GM18951 (cell line): ENCODE measurements around the gene DST.

Experiments used
- POLR2A ChIP-seq: IDR thresholded peaks from 4 replicates; pipeline ENCODE4 v1.6.1; 2011; ENCODE audit warnings: mild to moderate bottlenecking; ENCODE audit not compliant: insufficient read length, insufficient read depth; ENCODE audit errors: extremely low read depth
- in situ Hi-C: fragments of 300-500 bp; cut with MboI; formaldehyde crosslinking; loops from one replicate; pipeline ENCODE4 v1.12.0; 2022; ENCODE audit warnings: low sequenced_read_pairs, mixed read lengths, inconsistent platforms; ENCODE audit not compliant: unreplicated experiment

DST gene

GRCh38 chr6:56637640-56638039 is 5.0 kb downstream of the DST start:
- TF ChIP-seq POLR2A, result no peak
- in situ Hi-C loops, result loop anchor here (10.0 kb wide), 1 partner anchor 227 kb away; no protein-coding TSS in a partner anchor

- TF ChIP-seq POLR2A, result no peak
Measured at GRCh38 chr6:56628105-56628504, 14.6 kb downstream of the DST start.

GRCh38 chr6:56625356-56625755 is 17.3 kb downstream of the DST start:
- in situ Hi-C loops, result no loop called here
- TF ChIP-seq POLR2A, result no peak

More at GRCh38 chr6:56628105-56628504, 14.6 kb downstream of the DST start:
- in situ Hi-C loops, result no loop called here

- TF ChIP-seq POLR2A, result no peak
- in situ Hi-C loops, result no loop called here
Measured at GRCh38 chr6:56624728-56625069, 18.0 kb downstream of the DST start.

GRCh38 chr6:56624046-56624727 is 18.5 kb downstream of the DST start:
- no peak for TF ChIP-seq POLR2A
- in situ Hi-C loops, result no loop called here

GRCh38 chr6:56620229-56620868 is 22.3 kb downstream of the DST start:
- TF ChIP-seq POLR2A, result no peak

GRCh38 chr6:56618050-56618449 is 24.6 kb downstream of the DST start:
- in situ Hi-C loops, result no loop called here
- TF ChIP-seq POLR2A, result no peak

More at GRCh38 chr6:56620229-56620868, 22.3 kb downstream of the DST start:
- in situ Hi-C loops, result no loop called here

- TF ChIP-seq POLR2A, result no peak
- in situ Hi-C loops, result no loop called here
Measured at GRCh38 chr6:56616967-56617366, 25.7 kb downstream of the DST start.

- no peak for TF ChIP-seq POLR2A
Measured at GRCh38 chr6:56613247-56613851, 29.3 kb downstream of the DST start.

GRCh38 chr6:56608332-56608731 is 34.4 kb downstream of the DST start:
- in situ Hi-C loops, result no loop called here
- TF ChIP-seq POLR2A, result no peak

More at GRCh38 chr6:56613247-56613851, 29.3 kb downstream of the DST start:
- in situ Hi-C loops, result no loop called here

GRCh38 chr6:56607111-56607752 is 35.5 kb downstream of the DST start:
- TF ChIP-seq POLR2A, result no peak
- in situ Hi-C loops, result no loop called here

- in situ Hi-C loops, result no loop called here
- no peak for TF ChIP-seq POLR2A
Measured at GRCh38 chr6:56605435-56605834, 37.3 kb downstream of the DST start.

- in situ Hi-C loops, result no loop called here
- TF ChIP-seq POLR2A, result no peak
Measured at GRCh38 chr6:56604186-56604585, 38.5 kb downstream of the DST start.

GRCh38 chr6:56601390-56601789 is 41.3 kb downstream of the DST start:
- TF ChIP-seq POLR2A, result no peak
- in situ Hi-C loops, result no loop called here
